Panc1 (cell line): ENCODE measurements around the gene CRMP1. TPM values are rescaled to one million over a fixed set of nuclear protein-coding genes. Genes with fewer than 3 reads are reported as not detected.

Experiments used
- ATAC-seq: fragments of 200-7000 bp; cut with Tn5 transposase; 2 replicates; pipeline ENCODE4 v1.9.1; 2020; ENCODE audit warnings: mild to moderate bottlenecking, moderate library complexity
- BruUV-seq: library from RNA; stranded (reverse); fragments of 400-500 nt; replicated peaks from 2 replicates; lab custom pipeline; 2021; lab: Mats Ljungman, UMichigan
- CTCF ChIA-PET: fragments of 300-600 bp; sonication (Branson Sonifier 250); formaldehyde crosslinking; loops from one replicate; lab custom pipeline; 2022; ENCODE audit warnings: antibody characterized with exemption; lab: Charles Lee
- POLR2A ChIA-PET: fragments of 300-600 bp; sonication (Branson Sonifier 250); formaldehyde crosslinking; loops from one replicate; lab custom pipeline; 2022; ENCODE audit warnings: antibody characterized with exemption; lab: Charles Lee
- DNase-seq: peaks from one replicate; pipeline ENCODE4 v3.0.0-alpha.2; 2010; ENCODE audit warnings: low read depth, low spot score
- H3K27ac ChIP-seq: 2 replicates; pipeline ENCODE4 v1.5.1; 2011; ENCODE audit warnings: mild to moderate bottlenecking, low read length, inconsistent platforms
- H3K27me3 ChIP-seq: fragments of 200-500 bp; sonication (Bioruptor generic); 2 replicates; pipeline ENCODE4 v1.6.0; 2014; ENCODE audit warnings: low read length, inconsistent platforms; ENCODE audit not compliant: control insufficient read depth, insufficient read depth
- H3K36me3 ChIP-seq: fragments of 200-500 bp; sonication (Bioruptor generic); 2 replicates; pipeline ENCODE4 v1.5.1; 2014; ENCODE audit warnings: inconsistent platforms, mild to moderate bottlenecking, low read length, moderate library complexity; ENCODE audit not compliant: control insufficient read depth, insufficient read depth
- H3K4me1 ChIP-seq: 2 replicates; pipeline ENCODE4 v1.5.1; 2011; ENCODE audit warnings: inconsistent platforms, mild to moderate bottlenecking, low read length, moderate library complexity; ENCODE audit not compliant: control insufficient read depth, insufficient read depth
- H3K4me3 ChIP-seq, 2 experiments: 2 replicates each; pipeline ENCODE4 v1.5.1; 2011 to 2012; ENCODE audit warnings: low read depth in 2 of 2, low read length in 2 of 2, mild to moderate bottlenecking in 2 of 2, inconsistent platforms in 1 of 2, moderate library complexity in 1 of 2
- H3K9me3 ChIP-seq: fragments of 200-500 bp; sonication (Bioruptor generic); 2 replicates; pipeline ENCODE4 v1.5.1; 2014; ENCODE audit warnings: low read depth, mild to moderate bottlenecking, inconsistent platforms, low read length, moderate library complexity; ENCODE audit not compliant: control insufficient read depth, insufficient read depth
- POLR2AphosphoS5 ChIP-seq: IDR thresholded peaks from 2 replicates; pipeline ENCODE4 v1.6.1; 2012; ENCODE audit warnings: mild to moderate bottlenecking, low read depth, low read length, moderate library complexity
- REST ChIP-seq, 2 experiments: IDR thresholded peaks; 2 replicates each; pipeline ENCODE4 v1.6.1; 2011 to 2012; ENCODE audit warnings: low read depth in 2 of 2, control low read depth in 1 of 2, low read length in 1 of 2, mild to moderate bottlenecking in 1 of 2, moderate library complexity in 1 of 2; ENCODE audit not compliant: insufficient read depth in 1 of 2
- SIN3A ChIP-seq: IDR thresholded peaks from 2 replicates; pipeline ENCODE4 v1.6.1; 2012; ENCODE audit warnings: low read depth, mild to moderate bottlenecking, low read length, moderate library complexity, borderline replicate concordance; ENCODE audit not compliant: insufficient read depth
- TCF7L2 ChIP-seq: IDR thresholded peaks from 2 replicates; pipeline ENCODE4 v1.6.1; 2011; ENCODE audit warnings: mild to moderate bottlenecking, low read depth, low read length, inconsistent platforms
- in situ Hi-C: cut with HindIII; loops from 2 replicates; pipeline ENCODE4 v1.10.0; 2016; ENCODE audit warnings: low sequenced_read_pairs, low pct_unique_long_range_greater_than_20kb
- intact Hi-C: fragments of 100-400 bp; cut with micrococcal nuclease; formaldehyde crosslinking; loops from one replicate; pipeline ENCODE4 v1.10.0; 2022; ENCODE audit not compliant: unreplicated experiment
- total RNA-seq: library from RNA; stranded (reverse); gene quantifications from one replicate; pipeline ENCODE4 v1.2.1, GENCODE V29; 2021; ENCODE audit not compliant: unreplicated experiment
- TF ChIP-seq, protein P1 (sequence below): fragments of 450-650 bp; IDR thresholded peaks from 2 replicates; pipeline ENCODE4 v1.5.1; 2017; ENCODE audit warnings: mild to moderate bottlenecking

Gene CRMP1
- total RNA-seq, 1 experiment from 2014 or later = 0.28 TPM

- peaks cover 3% of the 10 kb centered on the region; the same call in 1 of the 2 replicates for H3K27me3 ChIP-seq
- TF ChIP-seq, protein P1, sequence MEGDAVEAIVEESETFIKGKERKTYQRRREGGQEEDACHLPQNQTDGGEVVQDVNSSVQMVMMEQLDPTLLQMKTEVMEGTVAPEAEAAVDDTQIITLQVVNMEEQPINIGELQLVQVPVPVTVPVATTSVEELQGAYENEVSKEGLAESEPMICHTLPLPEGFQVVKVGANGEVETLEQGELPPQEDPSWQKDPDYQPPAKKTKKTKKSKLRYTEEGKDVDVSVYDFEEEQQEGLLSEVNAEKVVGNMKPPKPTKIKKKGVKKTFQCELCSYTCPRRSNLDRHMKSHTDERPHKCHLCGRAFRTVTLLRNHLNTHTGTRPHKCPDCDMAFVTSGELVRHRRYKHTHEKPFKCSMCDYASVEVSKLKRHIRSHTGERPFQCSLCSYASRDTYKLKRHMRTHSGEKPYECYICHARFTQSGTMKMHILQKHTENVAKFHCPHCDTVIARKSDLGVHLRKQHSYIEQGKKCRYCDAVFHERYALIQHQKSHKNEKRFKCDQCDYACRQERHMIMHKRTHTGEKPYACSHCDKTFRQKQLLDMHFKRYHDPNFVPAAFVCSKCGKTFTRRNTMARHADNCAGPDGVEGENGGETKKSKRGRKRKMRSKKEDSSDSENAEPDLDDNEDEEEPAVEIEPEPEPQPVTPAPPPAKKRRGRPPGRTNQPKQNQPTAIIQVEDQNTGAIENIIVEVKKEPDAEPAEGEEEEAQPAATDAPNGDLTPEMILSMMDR = no peak
- TF ChIP-seq SIN3A = no peak
- no peak for TF ChIP-seq REST (IDR thresholded peaks at IDR 0.05; ENCODE audit: insufficient read depth in 1 of 2, low read depth in 2 of 2, low read length in 1 of 2)
- no peak for TF ChIP-seq POLR2AphosphoS5
- TF ChIP-seq TCF7L2 = no peak
- H3K4me1 ChIP-seq = no peaks in the 10 kb centered on the region
- CTCF ChIA-PET = no interaction called here
- no peak overlapping the region for H3K27ac ChIP-seq
- DNase-seq (peak; percentile 68), ATAC-seq (peak; percentile 79)
- H3K4me3 ChIP-seq = no peak overlapping the region
- BruUV-seq = no TSS peak
- intact Hi-C loops (no loop called here), in situ Hi-C loops (no loop called here)
- no peaks in the 10 kb centered on the region for H3K36me3 ChIP-seq
- no peaks in the 10 kb centered on the region for H3K9me3 ChIP-seq
- POLR2A ChIA-PET = no interaction called here
Observed at GRCh38 chr4:5863461-5864113, 29.3 kb downstream of the CRMP1 start.

GRCh38 chr4:5858020-5858769 lies 34.7 kb downstream of the CRMP1 start:
- POLR2A ChIA-PET = no interaction called here
- in situ Hi-C loops = no loop called here

More at GRCh38 chr4:5858020-5858769, 34.7 kb downstream of the CRMP1 start:
- Histone ChIP-seq H3K36me3 (no peaks in the 10 kb centered on the region), H3K4me1 (no peaks in the 10 kb centered on the region), H3K27me3 (no peaks in the 10 kb centered on the region; the same call in 1 of the 2 replicates), H3K4me3 (no peak overlapping the region), H3K27ac (no peak overlapping the region), H3K9me3 (no peaks in the 10 kb centered on the region)
- TF ChIP-seq POLR2AphosphoS5 (no peak), REST (IDR thresholded peaks at IDR 0.05; ENCODE audit: insufficient read depth in 1 of 2, low read depth in 2 of 2, low read length in 1 of 2) (no peak), TCF7L2 (no peak), SIN3A (no peak)
- TF ChIP-seq, protein P1 = no peak
- DNase-seq = no peak
- CTCF ChIA-PET = no interaction called here
- BruUV-seq = no TSS peak
- intact Hi-C loops = no loop called here
- no peak for ATAC-seq
